Astrocyte (in vitro differentiated cells and primary cell): ENCODE results near the gene KLHDC10. TPM values are rescaled to one million over a fixed set of nuclear protein-coding genes. Genes with fewer than 3 reads are reported as not detected.

Source experiments
- DNase-seq: peaks from one replicate; pipeline ENCODE4 v3.0.0-alpha.2; 2010; ENCODE audit warnings: low read depth
- FAIRE-seq: peaks from 2 replicates; lab custom pipeline; 2011; peaks lifted over from hg19 to GRCh38; lab: Jason Lieb, UNC
- H2AFZ ChIP-seq: 2 replicates; pipeline ENCODE4 v1.6.0; 2012; ENCODE audit warnings: low read depth, low read length, inconsistent platforms
- H3K27ac ChIP-seq: 2 replicates; pipeline ENCODE4 v1.5.1; 2011; ENCODE audit warnings: low read depth, low read length, inconsistent platforms
- H3K27me3 ChIP-seq: 2 replicates; pipeline ENCODE4 v1.6.0; 2011; ENCODE audit warnings: low read length, inconsistent platforms; ENCODE audit not compliant: insufficient read depth
- H3K36me3 ChIP-seq: 2 replicates; pipeline ENCODE4 v1.5.1; 2011; ENCODE audit warnings: low read length, inconsistent platforms; ENCODE audit not compliant: insufficient read depth
- H3K4me1 ChIP-seq: 2 replicates; pipeline ENCODE4 v1.5.1; 2011; ENCODE audit warnings: low read length, inconsistent platforms; ENCODE audit not compliant: insufficient read depth
- H3K4me2 ChIP-seq: 2 replicates; pipeline ENCODE4 v1.6.0; 2012; ENCODE audit warnings: low read length, inconsistent platforms
- H3K4me3 ChIP-seq: 2 replicates; pipeline ENCODE4 v1.5.1; 2011; ENCODE audit warnings: low read depth, mild to moderate bottlenecking, low read length, inconsistent platforms; ENCODE audit not compliant: insufficient read depth
- H3K79me2 ChIP-seq: 2 replicates; pipeline ENCODE4 v1.6.0; 2012; ENCODE audit warnings: mild to moderate bottlenecking, low read length, inconsistent platforms; ENCODE audit not compliant: insufficient read depth
- H3K9ac ChIP-seq: 2 replicates; pipeline ENCODE4 v1.6.0; 2012; ENCODE audit warnings: mild to moderate bottlenecking, low read length, inconsistent platforms
- H3K9me3 ChIP-seq: 2 replicates; pipeline ENCODE4 v1.5.1; 2012; ENCODE audit warnings: low read depth, mild to moderate bottlenecking, low read length, inconsistent platforms; ENCODE audit not compliant: insufficient read depth
- H4K20me1 ChIP-seq: 2 replicates; pipeline ENCODE4 v1.6.0; 2012; ENCODE audit warnings: low read length, inconsistent platforms; ENCODE audit not compliant: insufficient read depth
- H3K27ac Mint-ChIP-seq: one replicate; pipeline ENCODE4 v1.8.0; 2021; ENCODE audit warnings: mild to moderate bottlenecking, mixed read lengths; ENCODE audit not compliant: unreplicated experiment
- H3K27me3 Mint-ChIP-seq: one replicate; pipeline ENCODE4 v1.8.0; 2021; ENCODE audit warnings: low read depth, mixed read lengths; ENCODE audit not compliant: unreplicated experiment
- H3K36me3 Mint-ChIP-seq: one replicate; pipeline ENCODE4 v1.8.0; 2021; ENCODE audit warnings: low read depth, mixed read lengths; ENCODE audit not compliant: unreplicated experiment
- H3K4me1 Mint-ChIP-seq: one replicate; pipeline ENCODE4 v1.8.0; 2021; ENCODE audit warnings: low read depth, mixed read lengths; ENCODE audit not compliant: unreplicated experiment
- H3K4me3 Mint-ChIP-seq: one replicate; pipeline ENCODE4 v1.8.0; 2021; ENCODE audit warnings: mild to moderate bottlenecking, moderate library complexity, mixed read lengths; ENCODE audit not compliant: unreplicated experiment
- H3K9me3 Mint-ChIP-seq: one replicate; pipeline ENCODE4 v1.8.0; 2021; ENCODE audit warnings: mild to moderate bottlenecking, mixed read lengths; ENCODE audit not compliant: unreplicated experiment
- EZH2 ChIP-seq: IDR thresholded peaks from 2 replicates; pipeline ENCODE4 v1.6.1; 2012; ENCODE audit warnings: mild to moderate bottlenecking, low read length, inconsistent platforms; ENCODE audit not compliant: insufficient read depth
- total RNA-seq: library from RNA; stranded (reverse); gene quantifications from 2 replicates; pipeline ENCODE4 v1.2.1, GENCODE V29; 2021
- TF ChIP-seq, protein P1 (sequence below): IDR thresholded peaks from 2 replicates; pipeline ENCODE4 v1.5.1; 2011; ENCODE audit warnings: low read depth, mild to moderate bottlenecking, inconsistent platforms, low read length, moderate library complexity; ENCODE audit not compliant: insufficient read depth

The KLHDC10 gene
- total RNA-seq, 1 donor from 2014 or later: 33.2 TPM

DNA sequence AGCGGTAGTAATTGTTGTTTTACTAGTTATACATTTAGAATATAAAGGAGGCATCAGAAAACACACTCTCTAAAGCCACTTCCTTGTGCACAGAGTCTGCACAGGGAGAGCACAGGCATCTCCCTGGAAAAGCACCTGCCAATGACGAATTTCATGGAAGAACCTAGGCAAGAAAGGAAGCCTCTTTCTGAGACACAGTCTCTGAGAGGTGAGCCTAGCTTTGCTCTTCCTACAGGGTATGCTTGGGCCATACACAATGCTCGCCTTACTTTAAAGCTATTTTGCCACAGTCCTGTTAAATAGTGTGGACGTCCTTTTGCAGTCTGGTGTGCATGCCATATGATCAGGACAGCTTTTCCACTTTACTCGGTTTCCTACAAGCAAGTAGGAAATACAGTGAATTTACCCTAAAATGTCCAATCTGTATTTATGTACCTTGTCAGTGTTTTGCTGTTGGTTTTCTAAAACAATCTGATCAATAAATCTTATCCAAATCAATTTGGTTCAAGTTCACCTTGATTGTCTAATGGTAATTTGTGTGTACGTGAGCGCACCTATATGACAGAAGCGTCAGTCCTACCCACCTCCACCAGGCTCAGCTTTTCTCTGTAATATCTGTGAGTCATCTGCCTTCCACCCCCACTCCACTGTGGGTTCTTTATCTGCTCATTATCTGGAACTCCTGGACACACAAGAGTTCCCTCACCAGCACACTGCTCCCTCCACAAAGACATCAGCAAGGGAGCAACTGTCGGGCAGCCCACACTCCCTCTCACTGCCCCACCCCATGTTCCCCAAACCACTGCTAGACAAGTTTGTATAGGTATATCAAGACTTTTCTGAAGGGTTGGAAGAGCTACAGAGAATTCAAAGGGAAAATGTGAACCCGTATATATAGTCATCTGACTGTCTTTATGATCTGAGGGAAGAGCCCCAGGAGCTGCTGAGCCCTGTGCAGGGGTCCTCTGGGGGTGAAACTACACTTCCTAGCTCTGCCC is 65.2 kb downstream of the KLHDC10 start:
- H3K4me2 ChIP-seq: peak overlapping the region; percentile 40

DNA sequence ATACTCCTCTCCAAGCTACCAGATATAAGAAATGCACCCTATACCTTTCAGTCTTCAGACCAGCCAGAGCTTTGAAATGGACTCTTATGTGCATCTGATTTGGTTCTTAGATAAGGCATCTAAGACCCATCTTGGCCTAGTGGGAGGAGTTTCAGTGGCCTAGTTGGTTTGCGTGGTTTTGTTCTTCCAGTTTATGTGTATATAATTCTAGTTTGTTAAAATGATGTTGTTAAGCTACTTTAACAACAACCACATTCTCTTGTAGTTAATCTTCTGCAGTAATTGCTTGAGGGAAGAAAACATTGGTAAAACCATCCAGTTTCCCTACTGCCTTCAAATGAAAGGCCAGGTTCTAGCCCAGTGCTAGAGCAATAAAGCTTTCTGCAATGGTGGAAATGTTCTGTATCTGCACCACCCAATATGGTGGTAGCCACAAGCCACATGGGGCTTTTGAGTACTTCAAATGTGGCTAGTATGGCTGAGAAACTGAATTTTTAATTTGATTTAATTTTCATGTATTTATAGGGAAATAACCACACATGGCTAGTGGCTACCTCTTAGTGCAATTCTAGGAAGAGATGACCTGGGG is 66.3 kb downstream of the KLHDC10 start:
- Histone ChIP-seq H3K79me2 (no peaks in the 10 kb centered on the region), H4K20me1 (no peaks in the 10 kb centered on the region), H3K9ac (no peak overlapping the region), H3K4me2 (no peak overlapping the region), H3K27ac (no peak overlapping the region), H2AFZ (no peak overlapping the region), H3K27me3 (no peaks in the 10 kb centered on the region), H3K9me3 (no peaks in the 10 kb centered on the region), H3K4me1 (peaks cover 20% of the 10 kb centered on the region), H3K4me3 (no peak overlapping the region), H3K36me3 (no peaks in the 10 kb centered on the region)
- Mint-ChIP-seq H3K4me3 (no peak overlapping the region), H3K27ac (no peak overlapping the region), H3K4me1 (peaks cover 32% of the 10 kb centered on the region), H3K27me3 (no peaks in the 10 kb centered on the region), H3K9me3 (no peaks in the 10 kb centered on the region), H3K36me3 (peaks cover 15% of the 10 kb centered on the region)
- DNase-seq (no peak), FAIRE-seq (no peak)
- TF ChIP-seq, protein P1, sequence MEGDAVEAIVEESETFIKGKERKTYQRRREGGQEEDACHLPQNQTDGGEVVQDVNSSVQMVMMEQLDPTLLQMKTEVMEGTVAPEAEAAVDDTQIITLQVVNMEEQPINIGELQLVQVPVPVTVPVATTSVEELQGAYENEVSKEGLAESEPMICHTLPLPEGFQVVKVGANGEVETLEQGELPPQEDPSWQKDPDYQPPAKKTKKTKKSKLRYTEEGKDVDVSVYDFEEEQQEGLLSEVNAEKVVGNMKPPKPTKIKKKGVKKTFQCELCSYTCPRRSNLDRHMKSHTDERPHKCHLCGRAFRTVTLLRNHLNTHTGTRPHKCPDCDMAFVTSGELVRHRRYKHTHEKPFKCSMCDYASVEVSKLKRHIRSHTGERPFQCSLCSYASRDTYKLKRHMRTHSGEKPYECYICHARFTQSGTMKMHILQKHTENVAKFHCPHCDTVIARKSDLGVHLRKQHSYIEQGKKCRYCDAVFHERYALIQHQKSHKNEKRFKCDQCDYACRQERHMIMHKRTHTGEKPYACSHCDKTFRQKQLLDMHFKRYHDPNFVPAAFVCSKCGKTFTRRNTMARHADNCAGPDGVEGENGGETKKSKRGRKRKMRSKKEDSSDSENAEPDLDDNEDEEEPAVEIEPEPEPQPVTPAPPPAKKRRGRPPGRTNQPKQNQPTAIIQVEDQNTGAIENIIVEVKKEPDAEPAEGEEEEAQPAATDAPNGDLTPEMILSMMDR: no peak
- TF ChIP-seq EZH2: no peak

More for the DNA sequence above, 65.2 kb downstream of the KLHDC10 start:
- no peaks in the 10 kb centered on the region for H3K9me3 Mint-ChIP-seq
- peak overlapping the region; percentile 82 for H3K27ac Mint-ChIP-seq
- TF ChIP-seq, protein P1: no peak
- TF ChIP-seq EZH2: no peak
- H3K4me3 ChIP-seq: no peak overlapping the region
- no peak for FAIRE-seq
- no peak overlapping the region for H2AFZ ChIP-seq
- no peaks in the 10 kb centered on the region for H4K20me1 ChIP-seq
- peaks cover 30% of the 10 kb centered on the region for H3K4me1 Mint-ChIP-seq
- H3K27me3 ChIP-seq: no peaks in the 10 kb centered on the region
- peaks cover 10% of the 10 kb centered on the region for H3K4me1 ChIP-seq
- no peak overlapping the region for H3K9ac ChIP-seq
- H3K9me3 ChIP-seq: no peaks in the 10 kb centered on the region
- peak; percentile 65 for DNase-seq
- no peaks in the 10 kb centered on the region for H3K79me2 ChIP-seq
- H3K36me3 ChIP-seq: peaks cover 9% of the 10 kb centered on the region
- H3K27me3 Mint-ChIP-seq: no peaks in the 10 kb centered on the region
- peaks cover 18% of the 10 kb centered on the region for H3K36me3 Mint-ChIP-seq
- H3K4me3 Mint-ChIP-seq: peak overlapping the region; percentile 36
- no peak overlapping the region for H3K27ac ChIP-seq
